ENCODE results near the gene CTNNBIP1. TPM values are rescaled to one million over a fixed set of nuclear protein-coding genes. Genes with fewer than 3 reads are reported as not detected.

Gene CTNNBIP1
- total RNA-seq, 1 donor from 2014 or later: 5.6 TPM

DNA sequence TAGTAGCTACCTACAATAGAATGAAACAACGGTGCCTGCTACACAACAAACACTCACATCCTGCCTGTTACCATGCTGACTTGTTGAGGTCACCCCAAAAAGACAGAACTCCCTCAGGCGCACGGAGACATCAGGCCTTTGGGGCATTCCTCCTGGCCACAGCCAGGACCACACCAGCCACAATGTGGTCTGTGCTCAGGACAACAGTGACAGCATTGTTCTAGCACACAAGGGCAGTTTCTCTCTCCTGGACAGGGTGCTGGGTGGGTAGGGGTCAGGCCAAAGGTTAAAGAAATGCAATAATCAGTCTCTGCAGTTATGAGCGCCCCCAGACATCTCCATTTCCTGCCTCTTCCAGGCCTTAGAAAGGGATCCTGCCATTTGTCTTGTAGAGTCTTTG is 39.5 kb downstream of the CTNNBIP1 start:
- DNase-seq (ENCODE audit: low spot score): no peak
- H3K4me1 Mint-ChIP-seq (ENCODE audit: low read depth): peaks cover 7% of the 10 kb centered on the region
- H3K27me3 Mint-ChIP-seq (ENCODE audit: insufficient read depth): no peaks in the 10 kb centered on the region
- H3K9me3 Mint-ChIP-seq: no peaks in the 10 kb centered on the region
- H3K27ac Mint-ChIP-seq: no peak overlapping the region
- intact Hi-C loops (cut with micrococcal nuclease): no loop called here
- no peaks in the 10 kb centered on the region for H3K36me3 Mint-ChIP-seq (ENCODE audit: low read depth)
- no peak overlapping the region for H3K4me3 Mint-ChIP-seq

GRCh38 chr1:9869831-9870251 is 40.2 kb downstream of the CTNNBIP1 start:
- Mint-ChIP-seq H3K27ac (no peak overlapping the region), H3K9me3 (no peaks in the 10 kb centered on the region), H3K36me3 (ENCODE audit: low read depth) (no peaks in the 10 kb centered on the region), H3K4me1 (ENCODE audit: low read depth) (peaks cover 3% of the 10 kb centered on the region), H3K27me3 (ENCODE audit: insufficient read depth) (no peaks in the 10 kb centered on the region), H3K4me3 (no peak overlapping the region)
- no peak for DNase-seq (ENCODE audit: low spot score)
- intact Hi-C loops (cut with micrococcal nuclease): no loop called here

- intact Hi-C loops (cut with micrococcal nuclease): no loop called here
- Mint-ChIP-seq H3K9me3 (no peaks in the 10 kb centered on the region), H3K4me1 (ENCODE audit: low read depth) (no peaks in the 10 kb centered on the region), H3K4me3 (no peak overlapping the region), H3K27ac (no peak overlapping the region), H3K36me3 (ENCODE audit: low read depth) (no peaks in the 10 kb centered on the region), H3K27me3 (ENCODE audit: insufficient read depth) (no peaks in the 10 kb centered on the region)
- DNase-seq (ENCODE audit: low spot score): no peak
These were observed 41.9 kb downstream of the CTNNBIP1 start for GRCh38 chr1:9868244-9868590.

DNA sequence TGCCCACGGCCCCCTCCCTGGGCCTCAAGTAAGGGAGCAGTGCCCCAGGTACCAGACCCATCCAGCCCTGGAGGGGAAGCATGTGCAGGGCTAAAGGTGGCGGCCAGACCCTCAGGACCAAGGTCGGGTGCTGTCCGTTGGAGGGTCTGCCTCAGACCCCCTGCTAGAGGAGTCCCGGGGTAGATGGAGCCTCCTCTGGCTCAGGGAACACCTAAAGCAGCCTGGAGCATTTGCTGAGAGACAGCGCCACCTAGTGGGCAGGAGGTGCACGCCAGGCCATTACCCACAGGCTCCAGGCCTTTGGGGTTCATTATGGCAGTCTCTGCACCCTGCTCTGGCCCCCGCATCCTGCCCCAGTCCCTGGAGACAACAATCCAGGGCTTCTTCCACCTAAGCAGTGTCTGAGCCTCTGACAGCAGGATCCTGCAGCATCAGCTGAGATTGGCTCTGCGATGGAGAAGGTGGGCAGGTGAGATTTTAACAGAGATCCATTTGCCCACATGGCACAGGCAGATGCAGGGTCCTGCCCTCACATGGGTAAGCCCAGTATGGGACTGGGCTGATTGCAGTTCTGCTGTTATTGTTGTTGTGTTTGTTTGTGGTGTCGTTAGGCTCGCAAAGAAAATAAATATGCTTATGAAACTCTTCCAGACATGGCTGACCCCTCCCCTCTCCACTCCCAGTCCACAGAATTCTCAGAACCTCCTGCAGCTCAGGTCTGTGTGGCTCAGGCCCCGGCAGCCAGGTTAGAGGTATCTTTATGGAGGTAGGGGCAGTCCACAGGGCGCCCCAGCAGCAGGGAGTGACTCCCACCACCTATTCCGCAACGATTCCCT is 42.4 kb downstream of the CTNNBIP1 start:
- Mint-ChIP-seq H3K9me3 (no peaks in the 10 kb centered on the region), H3K27ac (no peak overlapping the region), H3K4me1 (ENCODE audit: low read depth) (no peaks in the 10 kb centered on the region), H3K4me3 (no peak overlapping the region), H3K27me3 (ENCODE audit: insufficient read depth) (no peaks in the 10 kb centered on the region), H3K36me3 (ENCODE audit: low read depth) (no peaks in the 10 kb centered on the region)
- intact Hi-C loops (cut with micrococcal nuclease): loop anchor here (1.0 to 2.0 kb wide), 5 partner anchors 45 to 372 kb away; partner anchors contain the start of gene CLSTN1
- peak; percentile 79 for DNase-seq (ENCODE audit: low spot score)

DNA sequence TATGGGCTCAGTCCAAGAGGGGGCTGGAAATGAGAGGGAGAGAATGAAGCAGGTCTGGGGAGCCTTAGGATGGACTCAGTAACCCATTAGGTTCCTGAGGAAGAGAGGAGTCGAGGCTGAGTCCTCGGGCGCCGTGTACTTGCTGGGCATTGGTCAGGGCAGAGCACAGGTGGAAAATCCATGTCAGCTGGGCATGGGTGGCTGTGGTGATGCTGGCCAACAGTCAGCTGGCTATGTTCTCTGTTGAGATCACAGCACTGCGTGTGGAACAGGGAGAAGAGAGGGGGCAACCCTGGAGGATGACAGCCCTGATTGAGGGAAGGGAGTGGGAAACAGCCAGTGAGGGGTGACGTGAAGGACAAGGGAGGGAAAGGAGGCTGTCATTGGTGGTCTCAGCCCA is 43.2 kb downstream of the CTNNBIP1 start:
- H3K4me3 Mint-ChIP-seq: no peak overlapping the region
- H3K36me3 Mint-ChIP-seq (ENCODE audit: low read depth): no peaks in the 10 kb centered on the region
- H3K9me3 Mint-ChIP-seq: no peaks in the 10 kb centered on the region
- no peak overlapping the region for H3K27ac Mint-ChIP-seq
- intact Hi-C loops (cut with micrococcal nuclease): loop anchor here (1.0 to 2.0 kb wide), 5 partner anchors 44 to 372 kb away; partner anchors contain the start of gene CLSTN1
- peaks cover 2% of the 10 kb centered on the region for H3K27me3 Mint-ChIP-seq (ENCODE audit: insufficient read depth)
- no peaks in the 10 kb centered on the region for H3K4me1 Mint-ChIP-seq (ENCODE audit: low read depth)
- no peak for DNase-seq (ENCODE audit: low spot score)

GRCh38 chr1:9865724-9866123 is 44.3 kb downstream of the CTNNBIP1 start:
- no peak for DNase-seq (ENCODE audit: low spot score)
- no peak overlapping the region for H3K27ac Mint-ChIP-seq
- no peaks in the 10 kb centered on the region for H3K36me3 Mint-ChIP-seq (ENCODE audit: low read depth)
- no peaks in the 10 kb centered on the region for H3K4me1 Mint-ChIP-seq (ENCODE audit: low read depth)
- intact Hi-C loops (cut with micrococcal nuclease): loop anchor here (2.0 kb wide), 1 partner anchor 43 kb away; the partner anchor contains the start of gene CLSTN1
- no peak overlapping the region for H3K4me3 Mint-ChIP-seq
- H3K27me3 Mint-ChIP-seq (ENCODE audit: insufficient read depth): peaks cover 2% of the 10 kb centered on the region
- no peaks in the 10 kb centered on the region for H3K9me3 Mint-ChIP-seq

- Mint-ChIP-seq H3K4me3 (no peak overlapping the region), H3K9me3 (no peaks in the 10 kb centered on the region), H3K27ac (no peak overlapping the region), H3K36me3 (ENCODE audit: low read depth) (peaks cover 2% of the 10 kb centered on the region), H3K27me3 (ENCODE audit: insufficient read depth) (peaks cover 2% of the 10 kb centered on the region), H3K4me1 (ENCODE audit: low read depth) (peaks cover 9% of the 10 kb centered on the region)
- intact Hi-C loops (cut with micrococcal nuclease): no loop called here
- no peak for DNase-seq (ENCODE audit: low spot score)
These were observed 46.7 kb downstream of the CTNNBIP1 start for GRCh38 chr1:9863371-9863770.

DNA sequence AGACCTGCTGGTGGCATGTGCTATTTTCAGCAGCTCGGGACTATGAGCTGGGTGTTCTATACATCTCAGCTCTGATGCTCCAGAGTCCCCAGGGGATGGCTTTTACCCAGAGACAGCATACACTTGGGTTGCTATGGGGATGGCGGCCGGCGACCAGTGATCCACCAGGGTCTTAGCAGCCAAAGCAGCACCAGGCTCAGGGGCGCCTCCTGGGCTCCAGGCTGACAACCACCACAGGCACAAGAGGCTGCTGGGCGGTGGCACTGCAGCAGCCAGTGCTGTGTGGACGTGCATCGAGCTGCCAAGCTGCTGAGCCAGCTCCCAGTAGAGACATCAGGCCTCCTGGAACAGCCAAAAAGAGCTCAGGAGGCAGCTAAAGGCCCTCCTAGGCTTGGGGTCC is 48.7 kb downstream of the CTNNBIP1 start:
- intact Hi-C loops (cut with micrococcal nuclease): no loop called here
- H3K36me3 Mint-ChIP-seq (ENCODE audit: low read depth): peaks cover 6% of the 10 kb centered on the region
- no peak for DNase-seq (ENCODE audit: low spot score)
- H3K4me1 Mint-ChIP-seq (ENCODE audit: low read depth): peaks cover 15% of the 10 kb centered on the region
- no peaks in the 10 kb centered on the region for H3K9me3 Mint-ChIP-seq
- H3K27me3 Mint-ChIP-seq (ENCODE audit: insufficient read depth): peaks cover 2% of the 10 kb centered on the region
- H3K27ac Mint-ChIP-seq: no peak overlapping the region
- H3K4me3 Mint-ChIP-seq: no peak overlapping the region

- no peak for DNase-seq (ENCODE audit: low spot score)
- intact Hi-C loops (cut with micrococcal nuclease): no loop called here
- Mint-ChIP-seq H3K27me3 (ENCODE audit: insufficient read depth) (peaks cover 2% of the 10 kb centered on the region), H3K36me3 (ENCODE audit: low read depth) (peaks cover 6% of the 10 kb centered on the region), H3K27ac (no peak overlapping the region), H3K4me3 (no peak overlapping the region), H3K4me1 (ENCODE audit: low read depth) (peaks cover 15% of the 10 kb centered on the region), H3K9me3 (no peaks in the 10 kb centered on the region)
These were observed 49.2 kb downstream of the CTNNBIP1 start for GRCh38 chr1:9860887-9861286.

DNA sequence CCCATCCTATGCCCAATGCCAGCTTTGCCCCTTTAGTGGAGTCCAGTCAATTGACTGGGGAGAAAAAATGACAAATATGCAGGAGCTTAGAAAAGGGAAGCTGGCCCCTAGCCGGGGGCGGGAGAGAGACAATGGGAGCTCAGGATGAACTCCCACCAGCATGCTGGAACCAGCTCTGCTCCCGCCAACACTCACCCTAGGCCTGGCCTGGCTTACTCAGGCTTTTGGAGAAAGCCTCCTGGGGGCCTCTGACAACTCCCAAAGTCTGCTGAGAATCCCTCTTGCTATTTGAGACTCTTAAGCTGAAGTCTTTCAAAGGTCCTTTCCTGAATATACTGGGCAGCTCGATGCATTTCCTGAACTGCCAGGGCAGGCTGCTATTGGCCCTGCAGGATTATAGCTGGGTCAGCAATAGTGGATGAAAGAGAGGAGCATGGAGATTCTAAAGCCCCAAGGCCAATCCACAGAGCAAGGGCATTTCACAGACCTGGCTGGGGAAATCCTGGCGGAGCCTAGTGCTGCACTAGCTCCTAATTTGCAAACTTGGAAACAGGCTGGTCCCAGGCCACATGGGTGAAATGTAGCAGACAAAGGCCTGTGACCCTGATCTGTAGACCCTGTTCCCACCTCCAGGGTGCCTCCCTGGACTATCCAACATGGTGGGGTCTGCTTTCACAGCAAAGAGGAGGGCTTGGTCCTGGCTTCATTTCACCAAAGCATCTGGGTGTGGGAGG is 50.6 kb downstream of the CTNNBIP1 start:
- H3K4me3 Mint-ChIP-seq: no peak overlapping the region
- H3K9me3 Mint-ChIP-seq: peaks cover under 1% of the 10 kb centered on the region
- peaks cover 15% of the 10 kb centered on the region for H3K4me1 Mint-ChIP-seq (ENCODE audit: low read depth)
- DNase-seq (ENCODE audit: low spot score): no peak
- intact Hi-C loops (cut with micrococcal nuclease): no loop called here
- H3K27me3 Mint-ChIP-seq (ENCODE audit: insufficient read depth): peaks cover 2% of the 10 kb centered on the region
- peaks cover 6% of the 10 kb centered on the region for H3K36me3 Mint-ChIP-seq (ENCODE audit: low read depth)
- H3K27ac Mint-ChIP-seq: no peak overlapping the region

GRCh38 chr1:9858293-9859035 is 51.6 kb downstream of the CTNNBIP1 start:
- peaks cover 15% of the 10 kb centered on the region for H3K4me1 Mint-ChIP-seq (ENCODE audit: low read depth)
- no peak overlapping the region for H3K4me3 Mint-ChIP-seq
- H3K27ac Mint-ChIP-seq: no peak overlapping the region
- H3K36me3 Mint-ChIP-seq (ENCODE audit: low read depth): peaks cover 10% of the 10 kb centered on the region
- intact Hi-C loops (cut with micrococcal nuclease): no loop called here
- H3K9me3 Mint-ChIP-seq: peaks cover 8% of the 10 kb centered on the region
- H3K27me3 Mint-ChIP-seq (ENCODE audit: insufficient read depth): peaks cover 5% of the 10 kb centered on the region
- DNase-seq (ENCODE audit: low spot score): no peak

DNA sequence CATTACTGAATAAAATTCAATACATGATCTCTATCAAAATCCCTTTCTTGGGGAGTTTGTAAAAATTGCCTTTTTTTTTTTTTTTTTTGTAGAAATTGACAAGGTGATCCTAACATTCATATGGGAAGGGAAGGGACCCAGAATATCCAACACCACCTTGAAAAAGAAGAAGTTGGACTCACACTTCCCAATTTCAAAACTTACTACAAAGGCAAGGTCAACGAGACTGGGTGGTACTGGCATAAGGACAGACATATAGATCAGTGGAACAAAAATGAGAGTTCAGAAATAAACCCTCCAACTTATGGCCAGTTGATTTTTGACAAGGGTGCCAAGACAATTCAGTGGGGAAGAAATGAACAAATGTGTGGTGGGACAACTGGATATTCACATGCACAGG is 54.9 kb downstream of the CTNNBIP1 start:
- Mint-ChIP-seq H3K9me3 (peaks cover 10% of the 10 kb centered on the region), H3K27ac (no peak overlapping the region), H3K4me1 (ENCODE audit: low read depth) (peaks cover 20% of the 10 kb centered on the region), H3K36me3 (ENCODE audit: low read depth) (peaks cover 10% of the 10 kb centered on the region), H3K4me3 (no peak overlapping the region), H3K27me3 (ENCODE audit: insufficient read depth) (peaks cover 8% of the 10 kb centered on the region)
- intact Hi-C loops (cut with micrococcal nuclease): no loop called here
- DNase-seq (ENCODE audit: low spot score): no peak

DNA sequence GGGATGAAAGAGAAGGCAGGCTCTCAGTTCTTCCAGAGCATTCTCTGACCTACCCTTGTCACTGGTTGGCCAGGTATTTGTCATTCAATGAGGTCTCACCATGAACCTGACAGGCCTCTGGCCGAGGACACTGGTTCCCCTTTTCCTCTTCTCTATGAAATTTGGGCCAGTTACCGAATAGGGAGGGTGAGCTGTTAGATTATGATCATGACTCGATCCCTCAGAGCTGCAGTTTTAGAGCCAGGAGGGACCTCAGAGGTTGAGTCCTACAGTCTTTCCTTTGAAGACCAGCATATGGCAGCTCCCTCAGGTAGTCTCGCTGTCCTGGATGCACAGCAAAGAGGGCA is 56.8 kb downstream of the CTNNBIP1 start:
- no peak overlapping the region for H3K4me3 Mint-ChIP-seq
- no peak for DNase-seq (ENCODE audit: low spot score)
- intact Hi-C loops (cut with micrococcal nuclease): no loop called here
- no peak overlapping the region for H3K27ac Mint-ChIP-seq
- H3K4me1 Mint-ChIP-seq (ENCODE audit: low read depth): peaks cover 9% of the 10 kb centered on the region
- peaks cover 8% of the 10 kb centered on the region for H3K27me3 Mint-ChIP-seq (ENCODE audit: insufficient read depth)
- H3K36me3 Mint-ChIP-seq (ENCODE audit: low read depth): peaks cover 6% of the 10 kb centered on the region
- H3K9me3 Mint-ChIP-seq: peaks cover 10% of the 10 kb centered on the region
